HEK293 (cell line): ENCODE data around the gene BORCS5.

ENCODE experiments used
- CTCF ChIP-seq: fragments of 450-650 bp; formaldehyde crosslinking; IDR thresholded peaks from 2 replicates; pipeline ENCODE4 v1.5.1; 2016; ENCODE audit warnings: missing biosample characterization, missing genetic modification characterization
- KLF1 ChIP-seq: fragments of 450-650 bp; formaldehyde crosslinking; IDR thresholded peaks from 2 replicates; pipeline ENCODE4 v1.5.1; 2016; ENCODE audit warnings: missing biosample characterization, missing genetic modification characterization
- MEIS1 ChIP-seq: sonication (generic); formaldehyde crosslinking; IDR thresholded peaks from 2 replicates; pipeline ENCODE4 v1.8.1; 2022; ENCODE audit warnings: missing genetic modification reagents, mild to moderate bottlenecking, borderline replicate concordance
- ZNF114 ChIP-seq: fragments of 450-650 bp; formaldehyde crosslinking; IDR thresholded peaks from 2 replicates; pipeline ENCODE4 v1.5.0; 2017; ENCODE audit warnings: missing biosample characterization, missing genetic modification characterization
- ZNF48 ChIP-seq: fragments of 450-650 bp; formaldehyde crosslinking; IDR thresholded peaks from 2 replicates; pipeline ENCODE4 v1.5.1; 2016; ENCODE audit warnings: missing biosample characterization, missing genetic modification characterization
- ZNF645 ChIP-seq: fragments of 450-650 bp; formaldehyde crosslinking; IDR thresholded peaks from 2 replicates; pipeline ENCODE4; 2016; ENCODE audit warnings: missing biosample characterization, missing genetic modification characterization
- ZNF792 ChIP-seq: fragments of 450-650 bp; formaldehyde crosslinking; IDR thresholded peaks from 2 replicates; pipeline ENCODE4 v1.5.1; 2016; ENCODE audit warnings: missing biosample characterization, missing genetic modification characterization
- TF ChIP-seq, protein P1 (sequence below): fragments of 450-650 bp; formaldehyde crosslinking; IDR thresholded peaks from 2 replicates; pipeline ENCODE4 v1.5.1; 2016; ENCODE audit warnings: missing biosample characterization, missing genetic modification characterization
- TF ChIP-seq, protein P2 (sequence below): fragments of 450-650 bp; formaldehyde crosslinking; conservative IDR thresholded peaks from 2 replicates; pipeline ENCODE4 v1.5.1; 2016; ENCODE audit warnings: low read depth, missing biosample characterization, missing genetic modification characterization

DNA sequence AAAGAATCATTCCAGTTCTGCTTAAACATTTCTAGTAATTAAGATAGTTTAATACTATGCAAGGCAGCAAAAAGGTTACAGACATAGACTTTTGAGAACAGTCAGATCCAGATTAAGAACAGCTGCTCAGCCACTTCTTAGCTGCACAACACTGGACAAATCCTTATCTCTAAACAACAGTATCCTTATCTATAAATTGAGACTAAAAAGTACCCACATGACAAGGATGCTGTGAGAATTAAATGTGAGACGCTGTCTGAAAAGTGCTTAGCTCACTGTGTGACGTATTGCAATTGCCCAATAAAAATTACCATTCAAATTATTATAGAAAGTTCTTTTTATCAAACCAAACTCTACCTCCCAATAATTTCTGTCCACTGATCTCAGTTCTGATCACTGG is 35.5 kb downstream of the BORCS5 start:
- TF ChIP-seq CTCF (tag by site-specific recombination) (no peak), ZNF48 (no peak), MEIS1 (CRISPR knock-in tag) (no peak), ZNF792 (tag by site-specific recombination) (no peak), KLF1 (tag by site-specific recombination) (no peak), ZNF114 (tag by site-specific recombination) (no peak), ZNF645 (no peak)
- TF ChIP-seq, protein P1, sequence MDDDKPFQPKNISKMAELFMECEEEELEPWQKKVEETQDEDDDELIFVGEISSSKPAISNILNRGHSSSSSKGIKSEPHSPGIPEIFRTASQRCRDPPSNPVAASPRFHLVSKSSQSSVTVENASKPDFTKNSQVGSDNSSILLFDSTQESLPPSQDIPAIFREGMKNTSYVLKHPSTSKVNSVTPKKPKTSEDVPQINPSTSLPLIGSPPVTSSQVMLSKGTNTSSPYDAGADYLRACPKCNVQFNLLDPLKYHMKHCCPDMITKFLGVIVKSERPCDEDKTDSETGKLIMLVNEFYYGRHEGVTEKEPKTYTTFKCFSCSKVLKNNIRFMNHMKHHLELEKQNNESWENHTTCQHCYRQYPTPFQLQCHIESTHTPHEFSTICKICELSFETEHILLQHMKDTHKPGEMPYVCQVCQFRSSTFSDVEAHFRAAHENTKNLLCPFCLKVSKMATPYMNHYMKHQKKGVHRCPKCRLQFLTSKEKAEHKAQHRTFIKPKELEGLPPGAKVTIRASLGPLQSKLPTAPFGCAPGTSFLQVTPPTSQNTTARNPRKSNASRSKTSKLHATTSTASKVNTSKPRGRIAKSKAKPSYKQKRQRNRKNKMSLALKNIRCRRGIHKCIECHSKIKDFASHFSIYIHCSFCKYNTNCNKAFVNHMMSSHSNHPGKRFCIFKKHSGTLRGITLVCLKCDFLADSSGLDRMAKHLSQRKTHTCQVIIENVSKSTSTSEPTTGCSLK (tag by site-specific recombination): no peak
- TF ChIP-seq, protein P2, sequence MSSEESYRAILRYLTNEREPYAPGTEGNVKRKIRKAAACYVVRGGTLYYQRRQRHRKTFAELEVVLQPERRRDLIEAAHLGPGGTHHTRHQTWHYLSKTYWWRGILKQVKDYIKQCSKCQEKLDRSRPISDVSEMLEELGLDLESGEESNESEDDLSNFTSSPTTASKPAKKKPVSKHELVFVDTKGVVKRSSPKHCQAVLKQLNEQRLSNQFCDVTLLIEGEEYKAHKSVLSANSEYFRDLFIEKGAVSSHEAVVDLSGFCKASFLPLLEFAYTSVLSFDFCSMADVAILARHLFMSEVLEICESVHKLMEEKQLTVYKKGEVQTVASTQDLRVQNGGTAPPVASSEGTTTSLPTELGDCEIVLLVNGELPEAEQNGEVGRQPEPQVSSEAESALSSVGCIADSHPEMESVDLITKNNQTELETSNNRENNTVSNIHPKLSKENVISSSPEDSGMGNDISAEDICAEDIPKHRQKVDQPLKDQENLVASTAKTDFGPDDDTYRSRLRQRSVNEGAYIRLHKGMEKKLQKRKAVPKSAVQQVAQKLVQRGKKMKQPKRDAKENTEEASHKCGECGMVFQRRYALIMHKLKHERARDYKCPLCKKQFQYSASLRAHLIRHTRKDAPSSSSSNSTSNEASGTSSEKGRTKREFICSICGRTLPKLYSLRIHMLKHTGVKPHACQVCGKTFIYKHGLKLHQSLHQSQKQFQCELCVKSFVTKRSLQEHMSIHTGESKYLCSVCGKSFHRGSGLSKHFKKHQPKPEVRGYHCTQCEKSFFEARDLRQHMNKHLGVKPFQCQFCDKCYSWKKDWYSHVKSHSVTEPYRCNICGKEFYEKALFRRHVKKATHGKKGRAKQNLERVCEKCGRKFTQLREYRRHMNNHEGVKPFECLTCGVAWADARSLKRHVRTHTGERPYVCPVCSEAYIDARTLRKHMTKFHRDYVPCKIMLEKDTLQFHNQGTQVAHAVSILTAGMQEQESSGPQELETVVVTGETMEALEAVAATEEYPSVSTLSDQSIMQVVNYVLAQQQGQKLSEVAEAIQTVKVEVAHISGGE (tag by site-specific recombination): no peak
